OCI-M2 (cell line): ENCODE data around the gene STX11.
"Not testable (repeated sequence)": the region's sequence is repeated elsewhere in the genome, so short reads cannot be mapped to it uniquely, and the experiment has no call there.

Experiments
- DNase-seq: peaks from one replicate; lab custom pipeline; 2025; ENCODE audit not compliant: unreplicated experiment; lab: John Stamatoyannopoulos, UW

The STX11 gene

DNA sequence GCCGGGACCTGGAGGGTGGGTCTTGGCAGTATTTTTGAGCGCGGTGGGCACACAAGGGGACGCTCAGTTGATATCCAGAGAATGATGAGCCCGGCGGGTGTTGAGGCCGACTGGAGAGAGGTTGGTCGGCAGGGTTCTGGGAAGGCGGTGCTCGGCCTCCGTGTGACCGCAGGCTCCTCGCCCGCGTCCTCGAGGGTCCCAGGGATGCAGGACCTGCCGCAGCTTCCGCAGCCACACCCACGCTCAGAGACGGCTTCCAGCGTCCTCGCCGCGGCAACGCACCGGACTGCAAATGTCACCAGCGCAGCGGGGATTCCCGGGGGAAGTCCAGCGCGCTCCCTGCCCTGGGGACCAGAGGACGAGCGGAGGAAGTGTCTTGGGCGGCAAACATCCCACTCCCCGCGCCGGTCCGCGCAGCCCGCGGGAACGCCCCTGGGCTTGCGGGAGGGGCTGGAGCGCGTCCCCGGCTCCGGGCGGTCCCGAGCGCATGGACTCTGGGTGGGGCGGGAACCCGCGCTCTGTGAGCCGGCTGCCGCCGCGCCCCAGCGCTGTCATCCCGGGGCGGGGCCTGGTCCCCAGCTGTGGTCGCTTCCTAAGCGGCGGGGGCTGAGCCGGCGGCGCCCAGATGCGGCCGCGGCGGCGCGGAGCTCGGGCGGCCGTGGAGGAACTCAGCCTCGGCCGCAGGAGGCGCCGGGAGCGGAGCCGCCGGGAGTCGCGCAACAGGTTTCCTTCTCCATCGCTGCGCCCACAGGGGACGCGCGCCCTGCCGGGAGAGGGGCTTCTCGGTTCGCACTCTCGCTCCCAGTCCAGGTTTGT lies at the start of gene STX11:
STX11 (plus strand) TSS at position 624 of the 816 bp plus-strand sequence. CDS start 36,111 bp downstream, outside the sequence.
- DNase-seq, result no peak

DNA sequence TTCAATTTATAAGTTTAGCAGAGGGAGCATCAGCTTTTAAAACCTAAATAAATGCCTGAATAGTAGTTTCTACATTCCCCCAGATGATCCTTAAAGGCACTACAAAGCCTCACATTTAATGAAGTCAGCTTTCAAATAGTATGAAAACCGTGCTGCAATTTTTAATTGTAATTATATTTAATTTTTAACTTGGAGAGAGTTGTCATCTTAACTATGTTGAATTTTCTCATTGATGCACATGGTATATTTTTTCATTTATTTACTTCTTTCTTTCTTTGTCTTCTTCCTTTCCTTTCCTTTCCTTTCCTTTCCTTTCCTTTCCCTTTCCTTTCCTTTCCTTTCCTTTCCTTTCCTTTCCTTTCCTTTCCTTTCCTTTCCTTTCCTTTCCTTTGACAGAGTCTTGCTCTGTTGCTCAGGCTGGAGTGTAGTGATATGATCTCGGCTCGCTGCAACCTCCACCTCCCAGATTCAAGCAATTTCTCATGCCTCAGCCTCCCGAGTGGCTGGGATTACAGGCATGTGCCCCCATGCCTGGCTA lies 47.2 kb upstream of the STX11 start:
- no peak for DNase-seq

DNA sequence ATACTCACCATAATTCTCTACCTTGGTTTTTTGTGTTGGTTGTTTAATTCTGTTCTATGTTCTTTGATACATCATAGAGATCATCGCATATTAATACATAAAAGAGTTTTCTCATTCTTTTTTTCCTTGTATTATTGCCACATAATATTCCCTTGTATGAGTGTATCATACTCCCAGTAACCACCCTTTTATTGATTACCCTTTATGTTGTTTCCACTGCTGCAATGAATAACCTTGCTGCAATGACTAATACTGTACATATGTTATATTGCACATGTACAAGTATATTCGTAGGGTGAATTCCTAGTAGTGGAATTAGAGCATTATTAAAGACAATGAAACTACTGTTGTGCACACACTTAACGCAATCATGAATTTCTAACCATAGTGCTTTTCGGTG lies 45.8 kb upstream of the STX11 start:
- no peak for DNase-seq

DNA sequence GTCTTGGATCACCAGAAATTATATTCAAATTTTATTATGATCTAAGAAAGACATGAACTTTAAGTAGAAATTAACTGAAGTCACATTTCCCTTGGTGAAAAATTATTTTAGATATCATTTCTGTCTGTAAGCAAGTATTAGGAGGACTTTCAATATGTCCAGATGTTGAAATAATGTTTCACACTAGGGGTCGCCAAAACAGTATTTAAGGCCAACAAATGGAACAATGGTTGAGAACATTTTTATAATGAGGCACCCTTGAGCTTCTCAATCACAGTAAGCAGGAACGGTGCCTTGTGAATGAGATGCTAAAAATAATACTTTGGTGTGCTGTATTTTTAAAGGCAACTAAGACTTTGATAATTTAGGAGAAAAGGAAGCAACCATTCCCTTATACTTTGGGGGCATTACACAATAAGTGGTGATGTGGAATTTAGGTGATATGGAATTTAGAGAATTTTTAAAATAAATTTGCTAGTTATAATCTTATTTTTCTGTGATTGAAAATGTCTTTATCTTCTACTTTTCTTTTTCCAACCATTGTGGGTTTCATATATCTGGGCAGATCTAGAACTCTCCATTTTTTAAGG lies 45.3 kb upstream of the STX11 start:
- peak; percentile 49 for DNase-seq

DNA sequence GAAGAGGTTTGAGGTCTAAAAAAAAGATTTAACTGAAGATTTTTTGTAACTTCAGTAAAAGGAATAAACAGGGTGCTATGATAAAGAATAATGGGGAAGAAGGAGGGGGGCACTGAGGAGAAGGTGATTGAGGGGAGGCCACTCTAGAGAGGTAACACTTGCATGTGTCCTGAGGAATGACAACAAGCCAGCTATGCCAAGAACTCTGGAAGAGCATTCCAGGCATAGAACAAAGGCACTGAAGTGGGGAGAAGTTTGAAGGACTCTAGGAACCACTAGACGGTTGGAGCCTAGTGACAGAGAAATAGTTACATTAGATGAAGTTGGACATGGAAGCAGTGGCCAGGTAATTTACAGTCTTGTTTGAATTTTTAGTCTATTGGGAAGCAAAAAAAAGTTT lies 44.1 kb upstream of the STX11 start:
- DNase-seq, result no peak

DNA sequence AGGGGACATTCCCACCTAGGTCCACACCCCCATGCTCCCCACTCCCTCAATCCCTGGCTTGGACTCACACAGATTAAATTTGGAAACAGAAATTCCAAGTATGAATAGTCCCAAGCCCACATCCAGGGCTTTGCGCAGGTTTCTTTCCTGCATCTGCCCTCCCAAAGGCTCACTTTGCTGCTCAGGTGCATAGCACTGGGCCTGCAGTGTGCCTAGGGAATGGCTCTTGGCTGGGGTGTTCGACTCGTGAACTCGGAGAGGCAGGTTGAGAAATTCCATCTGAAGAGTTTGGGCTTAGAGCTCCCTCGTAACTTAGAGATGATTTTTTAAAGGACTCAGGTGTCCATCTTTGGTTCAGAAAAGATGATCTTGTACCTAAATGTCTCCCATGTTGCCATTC lies 40.1 kb upstream of the STX11 start:
- no peak for DNase-seq

DNA sequence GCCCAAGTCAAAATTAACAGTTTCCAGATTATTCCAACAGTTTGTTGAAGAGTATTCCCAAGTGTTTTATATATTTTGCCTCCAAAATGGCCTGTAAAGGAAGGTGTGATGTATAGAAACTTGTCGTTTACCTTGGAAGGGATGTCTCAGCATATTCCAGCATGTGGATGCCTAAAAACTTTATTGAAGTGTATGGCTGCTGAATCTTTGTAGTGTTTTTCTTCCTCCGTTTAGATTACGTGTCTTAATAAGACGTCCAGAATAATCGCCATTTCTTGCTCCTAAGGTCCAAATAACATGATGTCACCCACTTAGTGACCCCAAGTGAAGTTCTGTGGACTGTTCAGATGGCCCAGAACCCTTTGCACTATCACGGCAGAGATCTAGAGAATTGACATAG lies 37.0 kb upstream of the STX11 start:
- DNase-seq, result no peak

DNA sequence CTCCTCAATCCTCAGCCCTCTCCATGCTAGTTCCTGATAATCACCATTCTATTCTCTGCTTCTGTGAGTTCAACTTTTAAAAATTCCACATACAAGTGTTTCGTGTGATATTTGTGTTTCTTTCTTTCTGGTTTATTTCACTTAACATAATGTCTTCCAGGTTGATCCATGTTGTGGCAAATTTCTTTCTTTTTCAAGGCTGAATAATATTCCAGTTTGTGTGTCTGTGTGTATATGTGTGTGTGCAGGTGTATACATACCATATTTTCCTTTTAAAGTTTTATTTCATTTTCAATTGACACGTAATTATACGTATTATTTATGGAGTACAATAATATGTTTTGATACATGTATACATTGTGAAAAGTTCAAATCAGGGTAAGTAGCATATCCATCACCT lies 35.1 kb upstream of the STX11 start:
- no peak for DNase-seq

DNA sequence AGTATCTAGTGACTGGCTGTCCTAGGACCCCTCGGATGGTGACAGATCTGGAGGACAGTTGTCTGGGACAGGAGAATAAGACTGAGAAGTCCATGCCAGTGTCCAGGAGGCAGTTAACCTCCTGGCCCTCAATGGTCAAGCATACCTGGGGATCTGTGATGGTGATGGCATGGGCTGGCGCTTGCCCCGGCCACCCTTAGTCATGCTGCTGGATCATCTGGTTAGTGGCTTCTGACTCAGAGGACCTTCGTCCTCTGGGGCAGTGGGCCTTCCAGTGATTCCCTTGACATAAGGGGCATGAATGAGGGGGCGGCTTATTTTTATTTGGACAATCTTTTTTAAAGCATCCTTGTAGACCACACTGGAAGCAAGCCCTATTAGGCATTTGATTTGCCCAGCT lies 30.9 kb upstream of the STX11 start:
- no peak for DNase-seq

DNA sequence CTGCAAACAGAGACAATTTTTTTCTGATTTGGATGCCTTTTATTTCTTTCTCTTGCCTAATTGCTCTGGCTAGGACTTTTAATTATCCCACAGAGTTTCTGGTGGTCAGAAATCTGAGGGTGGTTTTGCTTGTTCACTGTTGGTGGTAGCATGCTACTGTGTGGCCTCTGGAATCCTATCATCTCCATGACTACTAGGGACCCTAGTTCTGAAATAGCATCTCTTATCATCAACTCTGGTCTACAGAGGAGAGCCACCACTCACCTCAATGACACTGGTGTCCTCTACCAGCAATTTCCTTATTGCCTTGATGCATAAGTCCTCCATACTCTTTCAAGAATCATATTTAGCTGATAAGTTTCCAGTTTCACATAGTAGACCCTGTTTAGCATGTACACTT lies 27.5 kb upstream of the STX11 start:
- DNase-seq, result no peak

DNA sequence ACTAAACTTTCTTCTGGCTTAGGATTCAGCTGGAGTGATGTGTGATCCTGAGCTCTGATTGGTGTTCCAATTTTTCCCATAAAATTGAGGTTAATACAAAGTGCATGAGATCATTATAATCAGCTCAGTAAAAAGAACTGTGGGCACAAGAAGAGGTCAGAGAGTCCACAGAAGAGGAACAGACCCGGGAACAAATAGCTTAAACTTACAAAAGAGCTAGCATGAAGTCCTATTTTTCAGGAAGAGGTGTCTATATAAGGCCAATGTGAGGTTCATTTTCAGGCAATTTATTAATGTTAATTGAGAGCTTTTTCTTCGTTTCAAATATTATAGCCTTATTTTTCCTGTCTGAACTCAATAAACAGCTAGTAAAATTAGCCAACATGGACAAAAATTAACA lies 26.9 kb upstream of the STX11 start:
- DNase-seq, result no peak

DNA sequence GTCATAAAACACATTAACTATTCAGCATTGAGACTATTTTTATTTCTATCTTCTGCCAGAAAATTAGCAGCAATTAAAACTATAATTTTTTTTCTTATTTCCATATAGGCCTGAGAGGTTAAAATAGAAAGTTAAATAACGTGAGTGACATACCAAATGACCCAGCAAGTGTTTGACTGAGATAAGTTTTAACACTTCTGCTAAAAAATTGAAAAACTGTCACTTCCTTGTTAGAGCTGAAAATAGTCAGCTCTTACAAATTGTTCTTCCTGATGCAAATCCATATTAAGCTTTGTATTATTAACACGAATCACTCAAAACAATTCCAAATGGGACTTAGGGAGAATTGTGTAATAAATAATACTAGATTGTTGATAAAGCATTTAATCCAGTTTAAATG lies 26.5 kb upstream of the STX11 start:
- DNase-seq, result peak; percentile 38

DNA sequence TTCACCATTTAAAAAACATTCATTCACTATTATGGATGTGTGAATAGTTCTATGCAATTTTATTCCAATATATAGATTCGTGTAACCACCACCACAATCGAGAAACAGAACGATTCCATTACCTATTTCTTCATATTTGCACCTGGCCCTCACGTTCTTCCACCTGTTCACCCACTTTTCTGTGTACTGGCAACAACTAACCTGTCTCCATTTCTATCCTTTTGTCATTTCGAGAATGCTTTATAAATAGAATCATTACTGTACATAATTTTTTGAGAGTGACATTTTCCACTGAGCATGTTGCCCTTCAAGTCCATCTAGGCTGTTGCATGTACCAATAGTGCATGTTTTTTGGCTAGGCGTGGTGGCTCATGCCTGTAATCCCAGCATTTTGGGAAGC lies 23.2 kb upstream of the STX11 start:
- no peak for DNase-seq

DNA sequence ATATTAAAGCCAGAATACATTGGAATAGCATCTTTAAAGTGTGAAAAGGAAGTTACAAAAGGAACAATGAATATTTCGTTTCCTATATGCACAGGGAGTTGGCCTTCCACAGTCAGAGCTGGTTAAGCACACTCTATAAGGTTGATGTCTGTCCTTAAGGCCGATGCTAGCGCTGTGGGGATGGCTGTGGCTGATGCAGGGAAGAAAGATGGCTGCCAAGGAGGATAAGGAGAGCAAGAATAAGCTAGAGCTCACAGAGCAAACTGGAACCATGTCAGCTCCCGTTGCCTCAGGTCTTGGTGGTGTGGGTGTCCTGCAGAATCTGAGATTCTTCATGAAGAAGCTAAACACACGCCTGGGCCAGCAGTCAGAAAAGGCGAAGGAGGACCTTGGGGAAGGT lies 20.8 kb upstream of the STX11 start:
- no peak for DNase-seq

DNA sequence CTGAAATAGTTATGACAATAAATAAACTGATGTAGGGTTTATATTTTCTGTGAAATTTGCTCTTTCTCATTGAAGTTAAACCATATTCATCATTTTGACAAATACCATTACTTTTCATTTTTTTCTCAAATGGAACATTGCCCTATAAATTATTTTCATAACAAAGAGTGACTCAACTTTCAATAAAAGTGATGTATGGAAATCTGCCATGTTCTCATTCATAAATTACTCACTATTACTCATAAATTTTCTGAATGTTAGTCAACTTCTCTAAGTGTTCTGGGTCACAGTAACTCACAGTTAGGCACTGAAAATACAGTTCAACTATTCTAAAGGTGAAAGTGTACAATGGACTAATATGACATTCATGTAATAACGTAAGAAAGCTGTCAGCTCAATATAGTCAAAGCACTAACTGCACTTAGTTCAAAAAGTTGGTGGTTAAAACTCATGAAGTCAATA lies 19.0 kb upstream of the STX11 start:
- DNase-seq, result no peak

DNA sequence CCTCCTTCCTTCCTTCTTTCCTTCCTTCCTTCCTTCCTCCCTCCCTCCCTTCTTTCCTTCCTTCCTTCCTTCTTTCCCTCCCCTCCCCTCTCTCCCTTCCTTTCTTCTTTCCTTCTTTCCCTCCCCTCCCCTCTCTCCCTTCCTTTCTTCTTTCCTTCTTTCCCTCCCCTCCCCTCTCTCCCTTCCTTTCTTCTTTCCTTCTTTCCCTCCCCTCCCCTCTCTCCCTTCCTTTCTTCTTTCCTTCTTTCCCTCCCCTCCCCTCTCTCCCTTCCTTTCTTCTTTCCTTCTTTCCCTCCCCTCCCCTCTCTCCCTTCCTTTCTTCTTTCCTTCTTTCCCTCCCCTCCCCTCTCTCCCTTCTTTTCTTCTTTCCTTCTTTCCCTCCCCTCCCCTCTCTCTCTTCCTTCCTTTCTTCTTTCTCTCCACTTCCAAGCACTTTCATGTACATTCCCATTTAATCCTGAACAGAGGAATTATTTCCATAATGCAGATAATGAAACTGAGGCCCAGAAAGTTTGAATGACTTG lies 18.1 kb upstream of the STX11 start:
- not testable (repeated sequence) for DNase-seq

DNA sequence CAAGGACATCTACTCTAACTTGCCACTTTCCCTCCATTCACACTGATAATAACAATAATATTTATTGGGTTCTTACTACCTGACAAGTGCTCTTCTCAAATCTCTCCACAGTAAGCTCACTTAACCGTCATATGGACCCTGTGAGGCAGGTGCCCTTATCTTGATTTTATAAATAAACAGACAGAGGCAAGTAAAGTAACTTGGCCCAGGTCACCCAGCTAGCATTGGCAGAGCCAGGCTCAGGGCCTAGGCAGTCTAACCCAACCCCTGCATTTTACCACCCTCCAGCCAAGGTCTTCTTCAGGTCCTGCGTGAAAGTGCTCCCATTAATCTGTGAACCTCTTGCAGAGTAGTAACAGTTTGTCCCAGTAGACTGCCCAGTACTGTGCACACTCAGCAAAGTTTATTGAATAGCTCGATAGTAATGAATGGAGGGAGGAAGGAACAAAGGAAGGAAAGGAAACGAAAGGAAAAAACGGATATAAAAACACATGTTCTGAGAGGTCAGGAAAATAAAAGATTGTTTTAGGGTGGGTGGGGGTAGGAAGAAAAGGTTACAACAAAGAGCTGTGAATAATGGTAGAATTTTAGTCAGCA lies 17.0 kb upstream of the STX11 start:
- DNase-seq, result no peak

DNA sequence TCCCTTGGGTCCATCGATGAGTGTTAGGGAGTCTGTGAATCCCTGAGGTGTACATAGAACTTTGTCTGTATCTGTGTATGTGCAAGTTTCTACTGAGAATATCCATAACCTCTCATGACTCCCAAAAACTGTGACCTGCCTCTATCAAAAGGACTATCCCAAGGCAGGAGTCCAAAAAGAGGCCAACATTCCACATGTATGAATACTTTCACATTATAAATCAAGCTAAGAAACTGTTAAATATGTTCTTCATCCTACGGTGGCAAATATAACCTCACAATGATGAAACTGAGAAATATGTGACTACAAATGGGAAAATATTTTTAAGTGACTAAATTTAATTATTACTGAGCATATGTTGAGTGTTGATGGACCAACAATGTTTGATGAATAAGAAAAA lies 16.1 kb upstream of the STX11 start:
- no peak for DNase-seq

DNA sequence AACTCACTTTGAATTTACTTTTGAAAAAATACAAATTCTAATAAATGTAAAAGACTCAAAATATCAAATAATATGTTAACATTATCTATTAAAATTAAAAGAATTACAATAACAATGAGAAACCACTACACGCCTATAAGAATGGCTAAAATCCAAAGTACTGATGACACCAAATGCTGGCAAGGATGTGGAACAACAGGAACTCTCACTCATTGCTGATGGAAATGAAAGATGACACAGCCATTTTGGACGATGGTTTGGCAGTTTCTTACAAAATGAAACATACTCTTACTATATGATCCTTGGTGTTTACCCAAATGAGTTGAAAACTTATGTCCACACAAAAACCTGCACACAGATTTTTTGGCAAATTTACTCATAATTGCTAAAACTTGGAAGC lies 15.6 kb upstream of the STX11 start:
- DNase-seq, result no peak

DNA sequence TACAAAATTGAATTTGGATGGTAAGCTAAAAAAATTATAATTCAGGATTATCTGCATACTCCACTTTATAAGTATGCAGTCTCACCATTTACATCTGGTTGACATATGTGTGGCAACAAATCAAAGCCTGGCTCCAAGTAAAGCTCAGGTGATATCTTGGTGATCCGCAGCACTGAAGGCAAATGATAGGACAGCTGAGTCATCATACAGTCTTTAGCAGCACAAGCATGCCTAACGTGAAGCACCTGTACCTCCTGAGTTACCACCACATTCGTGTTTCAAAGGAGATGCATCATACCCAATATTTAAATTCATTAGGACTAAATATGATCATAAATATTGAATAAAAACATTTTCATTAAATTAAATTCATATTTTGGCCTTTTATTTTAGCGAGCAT lies 11.8 kb upstream of the STX11 start:
- DNase-seq, result no peak

DNA sequence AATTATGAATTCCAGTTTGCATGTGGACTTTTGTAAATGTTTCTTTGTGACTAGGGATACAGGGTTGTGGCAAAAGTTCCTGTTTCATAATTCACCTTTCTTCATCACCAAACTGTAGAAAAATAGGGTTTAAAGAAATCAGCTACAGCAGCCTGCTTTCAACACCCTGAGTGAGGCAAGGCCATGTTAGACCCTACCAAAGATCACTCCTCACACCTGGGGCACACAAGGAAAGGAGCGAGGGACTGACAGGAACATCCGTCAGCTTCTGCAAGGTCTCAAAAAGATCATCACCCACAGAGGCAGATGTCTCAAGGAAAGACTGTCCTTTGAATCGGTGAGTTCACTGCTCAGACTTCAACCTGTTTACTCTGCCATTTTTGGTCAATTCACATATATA lies 10.5 kb upstream of the STX11 start:
- no peak for DNase-seq

DNA sequence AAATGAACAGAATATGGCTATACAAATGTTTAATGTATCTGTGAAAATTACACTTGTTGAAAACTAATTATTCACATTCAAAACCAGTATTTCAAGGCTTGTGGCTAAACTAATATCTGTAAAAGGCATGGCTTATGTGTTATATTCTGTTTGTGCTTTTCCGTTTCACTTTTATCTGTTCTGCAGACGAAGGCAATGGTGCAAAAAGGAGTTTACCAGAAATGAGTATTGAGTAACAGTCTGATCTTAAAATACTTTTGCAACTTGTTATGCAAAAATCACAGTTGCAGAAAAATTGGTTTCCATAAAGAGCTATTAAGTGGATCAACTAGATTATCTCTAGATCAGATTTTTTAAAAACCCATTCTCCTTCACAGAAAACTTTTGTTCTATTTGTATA lies 9.4 kb upstream of the STX11 start:
- DNase-seq, result no peak
